NB4 (cell line): Measurements from ENCODE around the gene TPRG1.

Experiments used
- CTCF ChIP-seq: IDR thresholded peaks from one replicate; pipeline ENCODE4 v1.5.1; 2012; ENCODE audit warnings: low read depth, low read length
- MYC ChIP-seq: IDR thresholded peaks from 2 replicates; pipeline ENCODE4 v1.6.1; 2011; ENCODE audit warnings: low read depth, low read length
- POLR2A ChIP-seq: IDR thresholded peaks from 2 replicates; pipeline ENCODE4 v1.6.1; 2011; ENCODE audit warnings: mild to moderate bottlenecking; ENCODE audit not compliant: insufficient read length; ENCODE audit errors: extremely low read depth
- TF ChIP-seq, protein P1 (sequence below): IDR thresholded peaks from 2 replicates; pipeline ENCODE4 v1.6.1; 2011; ENCODE audit warnings: low read depth, low read length

GRCh38 chr3:189202583-189202982 lies 30.8 kb downstream of the TPRG1 start:
- TF ChIP-seq POLR2A: no peak
- no peak for TF ChIP-seq CTCF
- TF ChIP-seq, protein P1, sequence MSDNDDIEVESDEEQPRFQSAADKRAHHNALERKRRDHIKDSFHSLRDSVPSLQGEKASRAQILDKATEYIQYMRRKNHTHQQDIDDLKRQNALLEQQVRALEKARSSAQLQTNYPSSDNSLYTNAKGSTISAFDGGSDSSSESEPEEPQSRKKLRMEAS: no peak
- no peak for TF ChIP-seq MYC
